OCI-LY3 (cell line): ENCODE results near the gene BMP2K.

Experiments
- H2AFZ ChIP-seq: fragments of 200-600, 300-600 bp; shearing (Covaris generic); 2 replicates; pipeline ENCODE4 v1.6.0; 2014; ENCODE audit warnings: antibody characterized with exemption, low read depth, low read length
- H3K27ac ChIP-seq: fragments of 200-600, 300-600 bp; sonication (generic); 2 replicates; pipeline ENCODE4 v1.5.1; 2014; ENCODE audit warnings: mild to moderate bottlenecking, low read length, moderate library complexity, mixed read lengths
- H3K27me3 ChIP-seq: fragments of 200-600, 300-600 bp; sonication (generic); 2 replicates; pipeline ENCODE4 v1.6.1; 2014; ENCODE audit warnings: low read depth, low read length, mixed read lengths
- H3K36me3 ChIP-seq: fragments of 200-600, 300-600 bp; sonication (generic); replicated peaks from 2 replicates; pipeline ENCODE3; 2014; ENCODE audit warnings: low read depth, low read length, mixed read lengths
- H3K4me1 ChIP-seq: fragments of 300-600, 200-600 bp; sonication (generic); 2 replicates; pipeline ENCODE4 v1.6.1; 2014; ENCODE audit warnings: low read length, mixed read lengths
- H3K4me2 ChIP-seq: fragments of 200-600, 300-600 bp; sonication (generic); 2 replicates; pipeline ENCODE4 v1.6.1; 2014; ENCODE audit warnings: low read length, mixed read lengths
- H3K4me3 ChIP-seq: fragments of 300-600, 200-600 bp; sonication (generic); 2 replicates; pipeline ENCODE4 v1.5.1; 2014; ENCODE audit warnings: antibody characterized with exemption, mild to moderate bottlenecking, low read length, moderate library complexity
- H3K79me2 ChIP-seq: fragments of 300-600, 200-600 bp; shearing (Covaris generic); 2 replicates; pipeline ENCODE4 v1.6.1; 2014; ENCODE audit warnings: mild to moderate bottlenecking, low read length, mixed read lengths
- H3K9ac ChIP-seq: fragments of 300-600, 200-600 bp; shearing (Covaris generic); 2 replicates; pipeline ENCODE4 v1.6.0; 2014; ENCODE audit warnings: mild to moderate bottlenecking, low read length, moderate library complexity
- H3K9me3 ChIP-seq: fragments of 200-600, 300-600 bp; shearing (Covaris generic); 2 replicates; pipeline ENCODE4 v1.6.1; 2014; ENCODE audit warnings: low read length, mixed read lengths; ENCODE audit not compliant: insufficient read depth
- H4K20me1 ChIP-seq: fragments of 200-600, 300-600 bp; sonication (generic); 2 replicates; pipeline ENCODE4 v1.6.1; 2016; ENCODE audit warnings: low read length, mixed read lengths; ENCODE audit not compliant: insufficient read depth
- EZH2phosphoT487 ChIP-seq: fragments of 200-600 bp; shearing (Covaris generic); IDR thresholded peaks from 2 replicates; pipeline ENCODE4 v1.6.1; 2018; ENCODE audit warnings: antibody characterized with exemption, mixed run types, low read depth
- TF ChIP-seq, protein P1 (sequence below): fragments of 200-600, 300-600 bp; sonication (generic); IDR thresholded peaks from 2 replicates; pipeline ENCODE4 v1.5.1; 2014; ENCODE audit warnings: antibody characterized with exemption, low read length, low read depth

Gene BMP2K

DNA sequence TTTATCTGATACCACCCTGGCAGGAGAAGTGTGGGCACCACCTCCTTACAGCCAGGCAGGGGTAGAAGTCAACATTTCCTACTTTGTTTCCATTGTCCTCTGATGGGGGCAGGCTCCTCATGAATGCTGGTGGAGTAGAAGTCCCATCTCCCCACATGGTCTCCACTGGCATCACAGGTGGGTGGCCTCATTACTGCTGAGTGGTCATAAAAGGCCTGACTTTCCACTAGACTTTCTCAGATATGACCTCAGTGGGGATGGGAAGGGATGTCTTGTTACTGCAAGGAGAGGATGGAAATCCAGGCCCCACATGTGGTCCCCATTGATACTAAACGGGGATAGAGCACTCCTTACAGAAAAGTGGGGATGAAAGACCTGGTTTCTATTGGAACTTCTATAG is 18.6 kb upstream of the BMP2K start:
- Histone ChIP-seq H3K36me3 (no peaks in the 10 kb centered on the region), H3K4me3 (no peak overlapping the region), H3K4me2 (no peak overlapping the region), H3K9ac (no peak overlapping the region), H3K9me3 (no peaks in the 10 kb centered on the region), H4K20me1 (no peaks in the 10 kb centered on the region), H2AFZ (no peak overlapping the region), H3K4me1 (peaks cover 26% of the 10 kb centered on the region), H3K79me2 (no peaks in the 10 kb centered on the region), H3K27me3 (no peaks in the 10 kb centered on the region), H3K27ac (no peak overlapping the region)
- TF ChIP-seq EZH2phosphoT487, result no peak
- TF ChIP-seq, protein P1, sequence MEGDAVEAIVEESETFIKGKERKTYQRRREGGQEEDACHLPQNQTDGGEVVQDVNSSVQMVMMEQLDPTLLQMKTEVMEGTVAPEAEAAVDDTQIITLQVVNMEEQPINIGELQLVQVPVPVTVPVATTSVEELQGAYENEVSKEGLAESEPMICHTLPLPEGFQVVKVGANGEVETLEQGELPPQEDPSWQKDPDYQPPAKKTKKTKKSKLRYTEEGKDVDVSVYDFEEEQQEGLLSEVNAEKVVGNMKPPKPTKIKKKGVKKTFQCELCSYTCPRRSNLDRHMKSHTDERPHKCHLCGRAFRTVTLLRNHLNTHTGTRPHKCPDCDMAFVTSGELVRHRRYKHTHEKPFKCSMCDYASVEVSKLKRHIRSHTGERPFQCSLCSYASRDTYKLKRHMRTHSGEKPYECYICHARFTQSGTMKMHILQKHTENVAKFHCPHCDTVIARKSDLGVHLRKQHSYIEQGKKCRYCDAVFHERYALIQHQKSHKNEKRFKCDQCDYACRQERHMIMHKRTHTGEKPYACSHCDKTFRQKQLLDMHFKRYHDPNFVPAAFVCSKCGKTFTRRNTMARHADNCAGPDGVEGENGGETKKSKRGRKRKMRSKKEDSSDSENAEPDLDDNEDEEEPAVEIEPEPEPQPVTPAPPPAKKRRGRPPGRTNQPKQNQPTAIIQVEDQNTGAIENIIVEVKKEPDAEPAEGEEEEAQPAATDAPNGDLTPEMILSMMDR, result no peak

DNA sequence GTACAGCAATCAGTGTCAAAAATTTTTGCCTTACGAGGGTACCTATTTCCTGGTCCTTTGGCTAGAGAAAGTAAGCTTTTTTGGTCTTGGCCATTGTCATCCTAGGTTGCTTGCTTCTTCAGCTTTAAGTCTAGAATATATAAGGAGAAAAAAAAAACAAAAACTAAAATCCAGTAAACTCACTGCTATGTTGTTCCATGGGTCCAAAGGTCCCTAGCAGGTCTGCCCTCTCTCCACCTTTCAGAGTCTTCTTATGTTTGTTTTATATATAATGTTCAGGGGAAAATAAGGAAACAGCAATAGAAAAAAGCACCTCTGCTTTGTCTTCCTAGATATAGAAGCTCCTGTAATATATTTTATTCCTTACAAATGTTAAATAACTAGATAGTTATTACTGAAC is 18.1 kb upstream of the BMP2K start:
- Histone ChIP-seq H3K79me2 (no peaks in the 10 kb centered on the region), H3K36me3 (no peaks in the 10 kb centered on the region), H2AFZ (no peak overlapping the region), H3K27me3 (no peaks in the 10 kb centered on the region), H3K4me3 (no peak overlapping the region), H3K4me1 (peaks cover 21% of the 10 kb centered on the region), H3K9ac (no peak overlapping the region), H4K20me1 (no peaks in the 10 kb centered on the region), H3K4me2 (no peak overlapping the region), H3K27ac (no peak overlapping the region), H3K9me3 (no peaks in the 10 kb centered on the region)
- TF ChIP-seq EZH2phosphoT487, result no peak
- TF ChIP-seq, protein P1, result no peak

DNA sequence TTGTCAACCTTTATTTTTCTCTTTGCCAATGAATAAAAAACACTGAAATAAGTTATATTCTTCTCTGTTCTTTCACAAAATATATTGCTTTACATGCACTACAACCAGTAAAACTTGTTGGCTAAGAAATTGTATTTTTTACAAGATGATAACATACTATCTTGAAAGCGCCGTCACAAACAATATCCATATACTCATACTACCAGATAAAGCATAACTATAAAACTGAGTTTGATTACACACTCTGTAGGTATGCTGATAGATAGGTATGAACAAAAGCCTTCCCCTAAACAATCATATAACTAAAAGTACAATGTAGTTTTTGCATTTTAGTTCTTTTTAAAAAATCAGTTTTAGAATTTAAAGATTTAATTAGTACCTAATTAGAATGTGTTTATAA is 13.6 kb upstream of the BMP2K start:
- Histone ChIP-seq H3K79me2 (no peaks in the 10 kb centered on the region), H3K4me1 (peaks cover 22% of the 10 kb centered on the region), H4K20me1 (no peaks in the 10 kb centered on the region), H3K27me3 (no peaks in the 10 kb centered on the region), H3K4me3 (no peak overlapping the region), H2AFZ (no peak overlapping the region), H3K27ac (no peak overlapping the region), H3K9me3 (no peaks in the 10 kb centered on the region), H3K4me2 (no peak overlapping the region), H3K9ac (no peak overlapping the region), H3K36me3 (no peaks in the 10 kb centered on the region)
- TF ChIP-seq, protein P1, result no peak
- TF ChIP-seq EZH2phosphoT487, result no peak

DNA sequence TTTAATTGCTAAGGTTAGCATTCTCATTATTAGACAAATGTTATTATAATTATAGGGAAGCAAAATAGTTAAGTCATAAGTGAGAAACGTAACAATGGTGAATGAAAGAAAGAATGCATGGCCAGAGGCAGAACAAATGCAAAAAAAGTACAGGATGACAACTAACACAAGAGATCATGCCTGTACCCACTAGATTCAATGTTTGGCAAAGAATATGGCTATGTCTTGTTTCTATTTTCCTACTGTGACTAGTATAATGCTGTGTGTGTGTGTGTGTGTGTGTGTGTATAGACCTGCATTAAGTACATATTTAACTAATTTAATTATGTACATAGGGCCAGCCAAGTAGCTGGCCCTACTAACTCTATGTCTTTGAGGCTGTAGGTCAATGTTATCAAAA is 12.9 kb upstream of the BMP2K start:
- Histone ChIP-seq H3K4me2 (no peak overlapping the region), H3K4me1 (peaks cover 30% of the 10 kb centered on the region), H3K36me3 (no peaks in the 10 kb centered on the region), H2AFZ (no peak overlapping the region), H3K27ac (no peak overlapping the region), H3K9me3 (no peaks in the 10 kb centered on the region), H3K9ac (no peak overlapping the region), H3K4me3 (no peak overlapping the region), H3K27me3 (no peaks in the 10 kb centered on the region), H4K20me1 (no peaks in the 10 kb centered on the region), H3K79me2 (no peaks in the 10 kb centered on the region)
- TF ChIP-seq EZH2phosphoT487, result no peak
- TF ChIP-seq, protein P1, result no peak
